ENCODE measurements around the gene SMIM24. TPM values are rescaled to one million over a fixed set of nuclear protein-coding genes. Genes with fewer than 3 reads are reported as not detected.

Gene SMIM24
- polyA plus RNA-seq, 1 donor from 2014 or later: not detected

DNA sequence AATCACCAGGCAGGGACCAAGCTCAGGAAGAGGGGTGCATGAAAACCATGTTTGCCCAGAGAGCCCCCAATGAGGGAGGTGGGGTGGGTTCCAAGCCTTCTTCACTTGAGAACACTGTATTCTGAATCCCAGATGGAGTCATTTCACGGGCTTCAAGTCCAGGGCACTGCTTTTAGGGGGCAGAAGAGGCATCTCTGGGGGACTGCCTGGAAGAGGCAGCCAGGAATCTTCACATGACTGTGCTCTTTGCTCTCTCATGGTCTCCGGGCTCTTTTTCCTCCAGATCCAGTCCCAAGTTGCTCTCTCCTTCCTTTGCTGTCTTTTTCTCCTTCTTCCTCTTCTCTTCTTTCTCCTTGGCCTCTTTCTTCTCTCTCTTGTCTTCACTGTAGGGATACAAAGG lies 5.7 kb downstream of the SMIM24 start:
- no peak overlapping the region for H3K27ac ChIP-seq (ENCODE audit: low read length)
- peaks cover 13% of the 10 kb centered on the region for H3K27me3 ChIP-seq (ENCODE audit: insufficient read depth, low read depth, low read length)
- H3K4me2 ChIP-seq (ENCODE audit: low read length): no peak overlapping the region
- TF ChIP-seq TAF1 (IDR thresholded peaks at IDR 0.05; ENCODE audit: low read depth): no peak
- TF ChIP-seq POLR2AphosphoS5 (IDR thresholded peaks at IDR 0.05): no peak
- no peak for TF ChIP-seq SMC3 (conservative IDR thresholded peaks at IDR 0.05; ENCODE audit: poor library complexity)
- TF ChIP-seq MXI1 (conservative IDR thresholded peaks at IDR 0.05; ENCODE audit: poor library complexity, severe bottlenecking): no peak
- no peak for TF ChIP-seq EZH2 (IDR thresholded peaks at IDR 0.05; ENCODE audit: borderline replicate concordance, insufficient read depth, low read length, poor library complexity, severe bottlenecking)
- TF ChIP-seq RAD21 (conservative IDR thresholded peaks at IDR 0.05): no peak
- TF ChIP-seq, protein P1, sequence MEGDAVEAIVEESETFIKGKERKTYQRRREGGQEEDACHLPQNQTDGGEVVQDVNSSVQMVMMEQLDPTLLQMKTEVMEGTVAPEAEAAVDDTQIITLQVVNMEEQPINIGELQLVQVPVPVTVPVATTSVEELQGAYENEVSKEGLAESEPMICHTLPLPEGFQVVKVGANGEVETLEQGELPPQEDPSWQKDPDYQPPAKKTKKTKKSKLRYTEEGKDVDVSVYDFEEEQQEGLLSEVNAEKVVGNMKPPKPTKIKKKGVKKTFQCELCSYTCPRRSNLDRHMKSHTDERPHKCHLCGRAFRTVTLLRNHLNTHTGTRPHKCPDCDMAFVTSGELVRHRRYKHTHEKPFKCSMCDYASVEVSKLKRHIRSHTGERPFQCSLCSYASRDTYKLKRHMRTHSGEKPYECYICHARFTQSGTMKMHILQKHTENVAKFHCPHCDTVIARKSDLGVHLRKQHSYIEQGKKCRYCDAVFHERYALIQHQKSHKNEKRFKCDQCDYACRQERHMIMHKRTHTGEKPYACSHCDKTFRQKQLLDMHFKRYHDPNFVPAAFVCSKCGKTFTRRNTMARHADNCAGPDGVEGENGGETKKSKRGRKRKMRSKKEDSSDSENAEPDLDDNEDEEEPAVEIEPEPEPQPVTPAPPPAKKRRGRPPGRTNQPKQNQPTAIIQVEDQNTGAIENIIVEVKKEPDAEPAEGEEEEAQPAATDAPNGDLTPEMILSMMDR (IDR thresholded peaks at IDR 0.05; ENCODE audit: poor library complexity, severe bottlenecking): no peak
- TF ChIP-seq, protein P2, sequence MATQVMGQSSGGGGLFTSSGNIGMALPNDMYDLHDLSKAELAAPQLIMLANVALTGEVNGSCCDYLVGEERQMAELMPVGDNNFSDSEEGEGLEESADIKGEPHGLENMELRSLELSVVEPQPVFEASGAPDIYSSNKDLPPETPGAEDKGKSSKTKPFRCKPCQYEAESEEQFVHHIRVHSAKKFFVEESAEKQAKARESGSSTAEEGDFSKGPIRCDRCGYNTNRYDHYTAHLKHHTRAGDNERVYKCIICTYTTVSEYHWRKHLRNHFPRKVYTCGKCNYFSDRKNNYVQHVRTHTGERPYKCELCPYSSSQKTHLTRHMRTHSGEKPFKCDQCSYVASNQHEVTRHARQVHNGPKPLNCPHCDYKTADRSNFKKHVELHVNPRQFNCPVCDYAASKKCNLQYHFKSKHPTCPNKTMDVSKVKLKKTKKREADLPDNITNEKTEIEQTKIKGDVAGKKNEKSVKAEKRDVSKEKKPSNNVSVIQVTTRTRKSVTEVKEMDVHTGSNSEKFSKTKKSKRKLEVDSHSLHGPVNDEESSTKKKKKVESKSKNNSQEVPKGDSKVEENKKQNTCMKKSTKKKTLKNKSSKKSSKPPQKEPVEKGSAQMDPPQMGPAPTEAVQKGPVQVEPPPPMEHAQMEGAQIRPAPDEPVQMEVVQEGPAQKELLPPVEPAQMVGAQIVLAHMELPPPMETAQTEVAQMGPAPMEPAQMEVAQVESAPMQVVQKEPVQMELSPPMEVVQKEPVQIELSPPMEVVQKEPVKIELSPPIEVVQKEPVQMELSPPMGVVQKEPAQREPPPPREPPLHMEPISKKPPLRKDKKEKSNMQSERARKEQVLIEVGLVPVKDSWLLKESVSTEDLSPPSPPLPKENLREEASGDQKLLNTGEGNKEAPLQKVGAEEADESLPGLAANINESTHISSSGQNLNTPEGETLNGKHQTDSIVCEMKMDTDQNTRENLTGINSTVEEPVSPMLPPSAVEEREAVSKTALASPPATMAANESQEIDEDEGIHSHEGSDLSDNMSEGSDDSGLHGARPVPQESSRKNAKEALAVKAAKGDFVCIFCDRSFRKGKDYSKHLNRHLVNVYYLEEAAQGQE (IDR thresholded peaks at IDR 0.05; ENCODE audit: borderline replicate concordance): no peak
- no peak for TF ChIP-seq EP300 (conservative IDR thresholded peaks at IDR 0.05; ENCODE audit: poor library complexity, severe bottlenecking)
- H2AFZ ChIP-seq (ENCODE audit: low read depth, low read length): no peak overlapping the region
- H3K36me3 ChIP-seq (ENCODE audit: insufficient read depth, low read length): no peaks in the 10 kb centered on the region
- no peaks in the 10 kb centered on the region for H3K9me3 ChIP-seq (ENCODE audit: low read length)
- H3K4me3 ChIP-seq (ENCODE audit: low read length): no peak overlapping the region
- no peaks in the 10 kb centered on the region for H3F3A ChIP-seq (ENCODE audit: insufficient read depth, low read length, poor library complexity, severe bottlenecking)
- no peaks in the 10 kb centered on the region for H3K79me2 ChIP-seq (replicated peaks; ENCODE audit: insufficient read depth, low read length)
- no peaks in the 10 kb centered on the region for H4K20me1 ChIP-seq (ENCODE audit: insufficient read depth)
- H3K9ac ChIP-seq (ENCODE audit: low read length): no peak overlapping the region
- H3K9me2 ChIP-seq (ENCODE audit: insufficient read depth, low read length): no peaks in the 10 kb centered on the region

DNA sequence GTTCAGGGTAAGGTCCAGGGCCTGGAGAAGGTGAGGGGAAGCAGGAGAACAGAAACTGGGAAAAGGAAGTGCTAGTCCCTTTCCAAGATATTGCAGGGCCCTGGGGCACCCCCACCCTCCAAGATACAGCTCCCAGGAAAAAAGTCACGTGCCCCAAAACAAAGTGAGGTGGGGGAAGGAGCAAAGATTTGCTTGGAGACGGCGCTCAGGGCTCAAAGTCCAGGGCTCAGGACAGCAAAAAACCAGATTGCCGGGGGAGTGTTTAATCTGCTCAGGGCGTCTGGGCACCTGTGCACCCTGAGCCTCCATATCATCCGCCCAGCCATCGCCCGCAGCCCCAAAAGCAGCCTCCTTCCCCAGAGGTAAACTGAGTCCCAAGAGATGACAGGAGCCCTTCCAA lies 6.3 kb downstream of the SMIM24 start:
- Histone ChIP-seq H4K20me1 (ENCODE audit: insufficient read depth) (no peaks in the 10 kb centered on the region), H2AFZ (ENCODE audit: low read depth, low read length) (no peak overlapping the region), H3K27ac (ENCODE audit: low read length) (no peak overlapping the region), H3K4me2 (ENCODE audit: low read length) (no peak overlapping the region), H3F3A (ENCODE audit: insufficient read depth, low read length, poor library complexity, severe bottlenecking) (no peaks in the 10 kb centered on the region), H3K9me2 (ENCODE audit: insufficient read depth, low read length) (no peaks in the 10 kb centered on the region), H3K4me3 (ENCODE audit: low read length) (no peak overlapping the region), H3K79me2 (replicated peaks; ENCODE audit: insufficient read depth, low read length) (no peaks in the 10 kb centered on the region), H3K9ac (ENCODE audit: low read length) (no peak overlapping the region), H3K27me3 (ENCODE audit: insufficient read depth, low read depth, low read length) (peaks cover 13% of the 10 kb centered on the region), H3K36me3 (ENCODE audit: insufficient read depth, low read length) (no peaks in the 10 kb centered on the region), H3K9me3 (ENCODE audit: low read length) (no peaks in the 10 kb centered on the region)
- TF ChIP-seq POLR2AphosphoS5 (IDR thresholded peaks at IDR 0.05) (no peak), EP300 (conservative IDR thresholded peaks at IDR 0.05; ENCODE audit: poor library complexity, severe bottlenecking) (no peak), EZH2 (IDR thresholded peaks at IDR 0.05; ENCODE audit: borderline replicate concordance, insufficient read depth, low read length, poor library complexity, severe bottlenecking) (no peak), SMC3 (conservative IDR thresholded peaks at IDR 0.05; ENCODE audit: poor library complexity) (no peak), RAD21 (conservative IDR thresholded peaks at IDR 0.05) (no peak), MXI1 (conservative IDR thresholded peaks at IDR 0.05; ENCODE audit: poor library complexity, severe bottlenecking) (no peak), TAF1 (IDR thresholded peaks at IDR 0.05; ENCODE audit: low read depth) (no peak)
- TF ChIP-seq, protein P2 (IDR thresholded peaks at IDR 0.05; ENCODE audit: borderline replicate concordance): no peak
- TF ChIP-seq, protein P1 (IDR thresholded peaks at IDR 0.05; ENCODE audit: poor library complexity, severe bottlenecking): no peak
